Epithelial cell of proximal tubule (primary cell): ENCODE data around the gene LURAP1L. TPM values are rescaled to one million over a fixed set of nuclear protein-coding genes. Genes with fewer than 3 reads are reported as not detected.

Experiments
- DNase-seq: peaks from one replicate; pipeline ENCODE4 v3.0.0-alpha.2; 2011; ENCODE audit warnings: low read depth
- H3K4me3 ChIP-seq: 2 replicates; pipeline ENCODE4 v1.5.1; 2011; ENCODE audit warnings: low read depth, mild to moderate bottlenecking, low read length
- CTCF ChIP-seq: conservative IDR thresholded peaks from 2 replicates; pipeline ENCODE4 v1.5.1; 2012; ENCODE audit warnings: low read depth, mild to moderate bottlenecking, low read length
- total RNA-seq: library from RNA; depleted of rRNA; stranded (reverse); fragments of >200 nt; gene quantifications from 2 replicates; pipeline ENCODE4 v1.2.3, GENCODE V29; 2015

LURAP1L gene
- total RNA-seq, 1 donor from 2014 or later: 11.8 TPM

- no peak for DNase-seq
- no peak overlapping the region for H3K4me3 ChIP-seq
- TF ChIP-seq CTCF: no peak
These were observed 21.8 kb downstream of the LURAP1L start for GRCh38 chr9:12796601-12797000.

- DNase-seq: no peak
- no peak overlapping the region for H3K4me3 ChIP-seq
- no peak for TF ChIP-seq CTCF
These were observed 22.2 kb downstream of the LURAP1L start for GRCh38 chr9:12797037-12797436.

GRCh38 chr9:12798066-12798770 lies 23.4 kb downstream of the LURAP1L start:
- DNase-seq: no peak
- H3K4me3 ChIP-seq: no peak overlapping the region
- no peak for TF ChIP-seq CTCF

DNA sequence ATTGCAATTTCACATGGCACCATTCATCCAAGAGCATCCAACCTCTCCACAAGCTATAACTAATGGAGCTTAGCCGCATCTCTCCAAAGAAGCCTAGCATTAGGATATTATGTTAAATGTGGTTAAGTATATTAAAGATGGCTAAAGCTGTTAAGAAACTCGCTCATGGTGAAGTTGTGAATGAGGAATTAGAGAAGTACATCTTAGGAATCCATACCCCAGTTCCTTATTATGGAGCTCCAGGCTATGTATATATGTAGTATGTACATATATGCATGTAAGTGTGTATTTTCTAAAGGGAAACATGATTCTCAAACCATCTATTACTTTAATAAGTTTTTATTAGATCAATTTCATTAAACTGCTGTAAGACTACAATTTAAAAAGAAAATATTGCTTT lies 26.4 kb downstream of the LURAP1L start:
- no peak overlapping the region for H3K4me3 ChIP-seq
- no peak for TF ChIP-seq CTCF
- DNase-seq: no peak

- DNase-seq: no peak
- no peak for TF ChIP-seq CTCF
These were observed 26.8 kb downstream of the LURAP1L start for GRCh38 chr9:12801663-12802062.

DNA sequence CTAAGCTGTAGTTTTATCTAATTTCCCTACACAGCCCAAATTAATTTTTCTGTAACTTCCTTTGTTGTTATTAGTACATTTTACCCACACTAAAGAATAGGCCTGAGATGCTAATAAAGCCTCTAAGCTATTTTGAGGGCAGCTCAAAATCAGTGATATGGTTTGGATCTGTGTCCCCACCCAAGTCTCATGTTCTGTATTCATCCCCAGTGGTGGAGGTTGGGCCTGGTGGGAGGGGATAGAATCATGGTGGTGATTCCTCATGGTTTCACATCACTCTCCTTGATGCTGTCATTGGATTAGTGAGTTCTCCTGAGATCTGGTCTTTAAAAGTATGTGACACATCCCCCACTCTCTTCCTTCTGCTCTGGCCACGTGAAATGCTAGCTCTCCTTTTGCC lies 27.3 kb downstream of the LURAP1L start:
- DNase-seq: no peak
- no peak for TF ChIP-seq CTCF

More at GRCh38 chr9:12801663-12802062, 26.8 kb downstream of the LURAP1L start:
- H3K4me3 ChIP-seq: no peak overlapping the region

GRCh38 chr9:12808569-12808968 lies 33.7 kb downstream of the LURAP1L start:
- no peak overlapping the region for H3K4me3 ChIP-seq
- no peak for TF ChIP-seq CTCF
- no peak for DNase-seq

More for the DNA sequence above, 27.3 kb downstream of the LURAP1L start:
- H3K4me3 ChIP-seq: no peak overlapping the region
